ENCODE measurements around the gene SPSB1.

Gene SPSB1

DNA sequence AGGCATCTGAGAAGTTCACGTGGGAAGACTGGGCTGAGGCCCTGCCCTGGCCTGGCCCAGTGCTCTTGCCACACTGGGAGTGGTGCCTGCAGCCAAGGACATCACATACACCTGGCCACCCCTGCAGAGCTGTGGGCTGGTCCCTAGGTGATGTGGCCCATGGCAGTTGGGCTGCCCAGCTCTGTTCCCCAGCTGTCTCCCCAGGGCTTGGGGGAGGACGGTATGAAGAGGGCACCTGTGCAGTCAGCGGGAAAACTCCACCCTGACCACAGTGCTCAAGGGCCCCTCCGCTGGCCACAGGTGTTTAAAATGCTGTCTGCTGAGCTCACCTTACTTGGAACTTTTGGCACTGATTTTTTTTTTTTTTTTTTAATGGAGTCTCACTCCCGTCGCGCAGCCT, 126.2 kb downstream of the SPSB1 start (continued):
- TF ChIP-seq ZNF354C (tag by site-specific recombination; IDR thresholded peaks at IDR 0.05; ENCODE audit: borderline replicate concordance, low read depth) (no peak), SETDB1 (IDR thresholded peaks at IDR 0.05; ENCODE audit: insufficient read length, low read length) (no peak), ZNF121 (tag by site-specific recombination; IDR thresholded peaks at IDR 0.05) (no peak), ZNF701 (tag by site-specific recombination; IDR thresholded peaks at IDR 0.05) (no peak), ZNF248 (tag by site-specific recombination; IDR thresholded peaks at IDR 0.05) (no peak), ZNF112 (tag by site-specific recombination; IDR thresholded peaks at IDR 0.05) (no peak), ZNF19 (tag by site-specific recombination; IDR thresholded peaks at IDR 0.05; ENCODE audit: low read depth) (no peak), ZNF404 (tag by site-specific recombination; IDR thresholded peaks at IDR 0.05) (no peak), ZBTB20 (tag by site-specific recombination; IDR thresholded peaks at IDR 0.05) (no peak)
